ENCODE measurements around the gene CPNE9.

The CPNE9 gene

GRCh38 chr3:9703736-9704346 lies at the start of gene CPNE9:
CPNE9 (plus strand) TSS chr3:9703833; CDS start chr3:9703997, 164 bp downstream.
- no peak for DNase-seq (ENCODE audit: low read depth in 1 of 2, low spot score in 1 of 2)

- no peak for DNase-seq (ENCODE audit: low read depth in 1 of 2, low spot score in 1 of 2)
These were observed 43.8 kb upstream of the CPNE9 start for GRCh38 chr3:9659849-9660248.

GRCh38 chr3:9660972-9661371 lies 42.7 kb upstream of the CPNE9 start:
- no peak for DNase-seq (ENCODE audit: low read depth in 1 of 2, low spot score in 1 of 2)

GRCh38 chr3:9664119-9664751 lies 39.4 kb upstream of the CPNE9 start:
- no peak for DNase-seq (ENCODE audit: low read depth in 1 of 2, low spot score in 1 of 2)

- no peak for DNase-seq (ENCODE audit: low read depth in 1 of 2, low spot score in 1 of 2)
These were observed 36.8 kb upstream of the CPNE9 start for GRCh38 chr3:9666704-9667445.

- DNase-seq (ENCODE audit: low read depth in 1 of 2, low spot score in 1 of 2): no peak
These were observed 34.4 kb upstream of the CPNE9 start for GRCh38 chr3:9669277-9669676.

GRCh38 chr3:9669720-9670432 lies 33.8 kb upstream of the CPNE9 start:
- no peak for DNase-seq (ENCODE audit: low read depth in 1 of 2, low spot score in 1 of 2)

- DNase-seq (ENCODE audit: low read depth in 1 of 2, low spot score in 1 of 2): no peak
These were observed 30.6 kb upstream of the CPNE9 start for GRCh38 chr3:9673082-9673481.

- DNase-seq (ENCODE audit: low read depth in 1 of 2, low spot score in 1 of 2): no peak
These were observed 29.9 kb upstream of the CPNE9 start for GRCh38 chr3:9673752-9674151.

GRCh38 chr3:9675736-9676290 lies 27.8 kb upstream of the CPNE9 start:
- DNase-seq (ENCODE audit: low read depth in 1 of 2, low spot score in 1 of 2): no peak

GRCh38 chr3:9676785-9677184 lies 26.8 kb upstream of the CPNE9 start:
- DNase-seq (ENCODE audit: low read depth in 1 of 2, low spot score in 1 of 2): no peak

GRCh38 chr3:9678493-9678892 lies 25.1 kb upstream of the CPNE9 start:
- DNase-seq (ENCODE audit: low read depth in 1 of 2, low spot score in 1 of 2): no peak

GRCh38 chr3:9679476-9680080 lies 24.1 kb upstream of the CPNE9 start:
- no peak for DNase-seq (ENCODE audit: low read depth in 1 of 2, low spot score in 1 of 2)

GRCh38 chr3:9681011-9681722 lies 22.5 kb upstream of the CPNE9 start:
- no peak for DNase-seq (ENCODE audit: low read depth in 1 of 2, low spot score in 1 of 2)

- no peak for DNase-seq (ENCODE audit: low read depth in 1 of 2, low spot score in 1 of 2)
These were observed 21.9 kb upstream of the CPNE9 start for GRCh38 chr3:9681723-9682081.

GRCh38 chr3:9682096-9682495 lies 21.5 kb upstream of the CPNE9 start:
- no peak for DNase-seq (ENCODE audit: low read depth in 1 of 2, low spot score in 1 of 2)

GRCh38 chr3:9683426-9683825 lies 20.2 kb upstream of the CPNE9 start:
- no peak for DNase-seq (ENCODE audit: low read depth in 1 of 2, low spot score in 1 of 2)

GRCh38 chr3:9685216-9686049 lies 18.2 kb upstream of the CPNE9 start:
- DNase-seq (ENCODE audit: low read depth in 1 of 2, low spot score in 1 of 2): no peak

- no peak for DNase-seq (ENCODE audit: low read depth in 1 of 2, low spot score in 1 of 2)
These were observed 17.5 kb upstream of the CPNE9 start for GRCh38 chr3:9686050-9686550.
